Measurements from ENCODE around the gene ZW10.
"Not testable (repeated sequence)": the region's sequence is repeated elsewhere in the genome, so short reads cannot be mapped to it uniquely, and the experiment has no call there.

DNA sequence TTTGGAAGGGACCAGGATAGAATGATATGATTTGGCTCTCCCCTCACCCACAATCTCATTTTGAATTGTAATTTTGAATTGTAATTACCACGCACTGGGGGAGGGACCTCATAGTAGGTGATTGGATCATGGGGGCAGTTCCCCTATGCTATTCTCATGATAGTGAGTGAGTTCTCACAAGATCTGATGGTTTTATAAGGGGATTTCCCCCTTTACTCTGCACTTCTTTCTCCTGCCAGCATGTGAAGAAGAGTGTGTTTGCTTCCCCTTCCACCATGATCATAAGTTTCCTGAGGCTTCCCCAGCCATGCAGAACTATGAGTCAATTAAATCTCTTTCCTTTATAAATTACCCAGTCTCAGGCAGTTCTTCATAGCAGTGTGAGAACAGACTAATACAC, 69.9 kb downstream of the ZW10 start:
- TF ChIP-seq CTCF (IDR thresholded peaks at IDR 0.05; ENCODE audit: poor library complexity, severe bottlenecking); POLR2AphosphoS5 (IDR thresholded peaks at IDR 0.05); EP300 (conservative IDR thresholded peaks at IDR 0.05; ENCODE audit: poor library complexity, severe bottlenecking); MXI1 (conservative IDR thresholded peaks at IDR 0.05; ENCODE audit: poor library complexity, severe bottlenecking); EZH2 (IDR thresholded peaks at IDR 0.05; ENCODE audit: borderline replicate concordance, insufficient read depth, low read length, poor library complexity, severe bottlenecking); SMC3 (conservative IDR thresholded peaks at IDR 0.05; ENCODE audit: poor library complexity): not testable (repeated sequence)
- TF ChIP-seq, protein P1, sequence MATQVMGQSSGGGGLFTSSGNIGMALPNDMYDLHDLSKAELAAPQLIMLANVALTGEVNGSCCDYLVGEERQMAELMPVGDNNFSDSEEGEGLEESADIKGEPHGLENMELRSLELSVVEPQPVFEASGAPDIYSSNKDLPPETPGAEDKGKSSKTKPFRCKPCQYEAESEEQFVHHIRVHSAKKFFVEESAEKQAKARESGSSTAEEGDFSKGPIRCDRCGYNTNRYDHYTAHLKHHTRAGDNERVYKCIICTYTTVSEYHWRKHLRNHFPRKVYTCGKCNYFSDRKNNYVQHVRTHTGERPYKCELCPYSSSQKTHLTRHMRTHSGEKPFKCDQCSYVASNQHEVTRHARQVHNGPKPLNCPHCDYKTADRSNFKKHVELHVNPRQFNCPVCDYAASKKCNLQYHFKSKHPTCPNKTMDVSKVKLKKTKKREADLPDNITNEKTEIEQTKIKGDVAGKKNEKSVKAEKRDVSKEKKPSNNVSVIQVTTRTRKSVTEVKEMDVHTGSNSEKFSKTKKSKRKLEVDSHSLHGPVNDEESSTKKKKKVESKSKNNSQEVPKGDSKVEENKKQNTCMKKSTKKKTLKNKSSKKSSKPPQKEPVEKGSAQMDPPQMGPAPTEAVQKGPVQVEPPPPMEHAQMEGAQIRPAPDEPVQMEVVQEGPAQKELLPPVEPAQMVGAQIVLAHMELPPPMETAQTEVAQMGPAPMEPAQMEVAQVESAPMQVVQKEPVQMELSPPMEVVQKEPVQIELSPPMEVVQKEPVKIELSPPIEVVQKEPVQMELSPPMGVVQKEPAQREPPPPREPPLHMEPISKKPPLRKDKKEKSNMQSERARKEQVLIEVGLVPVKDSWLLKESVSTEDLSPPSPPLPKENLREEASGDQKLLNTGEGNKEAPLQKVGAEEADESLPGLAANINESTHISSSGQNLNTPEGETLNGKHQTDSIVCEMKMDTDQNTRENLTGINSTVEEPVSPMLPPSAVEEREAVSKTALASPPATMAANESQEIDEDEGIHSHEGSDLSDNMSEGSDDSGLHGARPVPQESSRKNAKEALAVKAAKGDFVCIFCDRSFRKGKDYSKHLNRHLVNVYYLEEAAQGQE (IDR thresholded peaks at IDR 0.05; ENCODE audit: borderline replicate concordance), result not testable (repeated sequence)
